WTC11 (cell line): ENCODE measurements around the gene ANKRD22. TPM values are rescaled to one million over a fixed set of nuclear protein-coding genes. Genes with fewer than 3 reads are reported as not detected.

Experiments used
- ATAC-seq: fragments of 200-7000 bp; cut with Tn5 transposase; 2 replicates; pipeline ENCODE4 v1.10.0; 2021; ENCODE audit warnings: mild to moderate bottlenecking, moderate library complexity
- CTCF ChIA-PET: fragments of 300-600 bp; sonication (Branson Sonifier 250); formaldehyde crosslinking; loops from one replicate; lab custom pipeline; 2021; ENCODE audit warnings: antibody characterized with exemption; lab: Charles Lee
- POLR2A ChIA-PET: fragments of 350-600 bp; sonication (Branson Sonifier 250); formaldehyde crosslinking; loops from one replicate; lab custom pipeline; 2021; ENCODE audit warnings: antibody characterized with exemption; lab: Charles Lee
- DNase-seq: peaks from one replicate; pipeline ENCODE4 v3.0.0; 2021; ENCODE audit warnings: low spot score
- H3K27ac Mint-ChIP-seq: 2 replicates; pipeline ENCODE4 v1.8.0; 2021; ENCODE audit warnings: mixed read lengths
- H3K27me3 Mint-ChIP-seq: 2 replicates; pipeline ENCODE4 v1.8.0; 2021; ENCODE audit warnings: low read depth, mild to moderate bottlenecking, moderate library complexity, mixed read lengths
- H3K36me3 Mint-ChIP-seq: 2 replicates; pipeline ENCODE4 v1.8.0; 2021; ENCODE audit warnings: mixed read lengths
- H3K4me1 Mint-ChIP-seq: 2 replicates; pipeline ENCODE4 v1.8.0; 2022; ENCODE audit warnings: mixed read lengths
- H3K4me3 Mint-ChIP-seq: 2 replicates; pipeline ENCODE4 v1.8.0; 2021; ENCODE audit warnings: mild to moderate bottlenecking, moderate library complexity, mixed read lengths
- H3K9me3 Mint-ChIP-seq: 2 replicates; pipeline ENCODE4 v1.8.0; 2021; ENCODE audit warnings: mixed read lengths
- ARID4B ChIP-seq: sonication (generic); formaldehyde crosslinking; IDR thresholded peaks from 2 replicates; pipeline ENCODE4 v1.8.0; 2023; ENCODE audit warnings: missing genetic modification reagents, mild to moderate bottlenecking, borderline replicate concordance
- ATF3 ChIP-seq: sonication (generic); formaldehyde crosslinking; conservative IDR thresholded peaks from 2 replicates; pipeline ENCODE4 v1.8.1; 2022; ENCODE audit warnings: mild to moderate bottlenecking, missing genetic modification reagents
- ATF6 ChIP-seq: sonication (generic); formaldehyde crosslinking; IDR thresholded peaks from 2 replicates; pipeline ENCODE4 v1.8.1; 2023; ENCODE audit warnings: mild to moderate bottlenecking, missing genetic modification reagents
- E2F1 ChIP-seq: sonication (generic); formaldehyde crosslinking; IDR thresholded peaks from 2 replicates; pipeline ENCODE4 v1.8.0; 2022; ENCODE audit warnings: mild to moderate bottlenecking, missing genetic modification reagents
- ESRRA ChIP-seq: sonication (generic); formaldehyde crosslinking; IDR thresholded peaks from 2 replicates; pipeline ENCODE4 v1.8.1; 2022; ENCODE audit warnings: mild to moderate bottlenecking, missing genetic modification reagents, borderline replicate concordance
- FOXJ3 ChIP-seq: sonication (generic); formaldehyde crosslinking; IDR thresholded peaks from 2 replicates; pipeline ENCODE4 v1.9.0; 2021; ENCODE audit warnings: missing genetic modification reagents, mild to moderate bottlenecking, borderline replicate concordance
- HMGA2 ChIP-seq: fragments of 250-450 bp; sonication (Bioruptor Pico); IDR thresholded peaks from 2 replicates; pipeline ENCODE4 v1.4.0; 2021; ENCODE audit warnings: mild to moderate bottlenecking, moderate library complexity
- IRF1 ChIP-seq: sonication (generic); formaldehyde crosslinking; IDR thresholded peaks from 2 replicates; pipeline ENCODE4 v1.8.0; 2023; ENCODE audit warnings: missing genetic modification reagents
- KAT7 ChIP-seq: sonication (generic); formaldehyde crosslinking; IDR thresholded peaks from 2 replicates; pipeline ENCODE4 v1.8.1; 2023; ENCODE audit warnings: missing genetic modification reagents, mild to moderate bottlenecking, borderline replicate concordance
- MYBL2 ChIP-seq: sonication (generic); formaldehyde crosslinking; IDR thresholded peaks from 2 replicates; pipeline ENCODE4 v1.8.1; 2023; ENCODE audit warnings: mild to moderate bottlenecking, moderate library complexity, missing genetic modification reagents
- NFE2L1 ChIP-seq: sonication (generic); formaldehyde crosslinking; IDR thresholded peaks from 2 replicates; pipeline ENCODE4 v1.8.1; 2023; ENCODE audit warnings: missing genetic modification reagents
- NR2C2 ChIP-seq: sonication (generic); formaldehyde crosslinking; IDR thresholded peaks from 2 replicates; pipeline ENCODE4 v1.8.0; 2022; ENCODE audit warnings: mild to moderate bottlenecking, missing genetic modification reagents
- SP1 ChIP-seq: sonication (generic); formaldehyde crosslinking; conservative IDR thresholded peaks from 2 replicates; pipeline ENCODE4 v1.8.1; 2022; ENCODE audit warnings: missing genetic modification reagents
- TCF7 ChIP-seq: sonication (generic); formaldehyde crosslinking; IDR thresholded peaks from 2 replicates; pipeline ENCODE4 v1.8.0; 2022; ENCODE audit warnings: mild to moderate bottlenecking, low read depth, missing genetic modification reagents, moderate library complexity
- TP53 ChIP-seq: sonication (generic); formaldehyde crosslinking; IDR thresholded peaks from 2 replicates; pipeline ENCODE4 v1.8.1; 2023; ENCODE audit warnings: mild to moderate bottlenecking, missing genetic modification reagents
- ZNF121 ChIP-seq: sonication (generic); formaldehyde crosslinking; IDR thresholded peaks from 2 replicates; pipeline ENCODE4 v1.8.0; 2023; ENCODE audit warnings: missing genetic modification reagents
- ZNF396 ChIP-seq: fragments of 250-450 bp; sonication (Bioruptor Pico); IDR thresholded peaks from 2 replicates; pipeline ENCODE4 v1.8.0; 2021; ENCODE audit warnings: mild to moderate bottlenecking, moderate library complexity, borderline replicate concordance
- ZNF416 ChIP-seq: fragments of 250-450 bp; sonication (Bioruptor Pico); IDR thresholded peaks from 2 replicates; pipeline ENCODE4 v1.9.0; 2021; ENCODE audit warnings: mild to moderate bottlenecking, inconsistent platforms
- ZNF423 ChIP-seq: fragments of 250-450 bp; sonication (Bioruptor Pico); IDR thresholded peaks from 2 replicates; pipeline ENCODE4 v2.1.2; 2022; ENCODE audit warnings: mild to moderate bottlenecking, moderate library complexity
- total RNA-seq: library from RNA; stranded (reverse); gene quantifications from 3 replicates; pipeline ENCODE4 v1.2.3, GENCODE V29; 2021

Gene ANKRD22
- total RNA-seq, 1 experiment from 2014 or later: not detected

- TF ChIP-seq ARID4B (CRISPR knock-in tag): no peak
- TF ChIP-seq E2F1: no peak
- no peak for TF ChIP-seq TP53 (CRISPR knock-in tag)
- TF ChIP-seq IRF1: no peak
- TF ChIP-seq NR2C2 (CRISPR knock-in tag): no peak
- TF ChIP-seq ATF3 (CRISPR knock-in tag): no peak
- no peak for TF ChIP-seq ATF6 (CRISPR knock-in tag)
- no peak for TF ChIP-seq SP1 (CRISPR knock-in tag)
Measured at GRCh38 chr10:88833723-88834122, 17.9 kb downstream of the ANKRD22 start (continued).

- H3K9me3 Mint-ChIP-seq: no peaks in the 10 kb centered on the region
- H3K4me3 Mint-ChIP-seq: no peak overlapping the region
- H3K27ac Mint-ChIP-seq: no peak overlapping the region
- no peaks in the 10 kb centered on the region for H3K36me3 Mint-ChIP-seq
- TF ChIP-seq NFE2L1 (CRISPR knock-in tag): no peak
- TF ChIP-seq ZNF423 (CRISPR knock-in tag): no peak
- no peak for TF ChIP-seq ESRRA (CRISPR knock-in tag)
- no peak for TF ChIP-seq MYBL2
- TF ChIP-seq, all 79 proteins: peak for 0
- Mint-ChIP-seq H3K27me3 (no peaks in the 10 kb centered on the region), H3K4me1 (no peaks in the 10 kb centered on the region)
- POLR2A ChIA-PET: no interaction called here
- no peak for DNase-seq
- CTCF ChIA-PET: no interaction called here
- no peak for ATAC-seq
Measured at GRCh38 chr10:88833156-88833555, 18.5 kb downstream of the ANKRD22 start.

- H3K4me3 Mint-ChIP-seq: no peak overlapping the region
- H3K27me3 Mint-ChIP-seq: no peaks in the 10 kb centered on the region
- DNase-seq: no peak
- no peaks in the 10 kb centered on the region for H3K9me3 Mint-ChIP-seq
- CTCF ChIA-PET: no interaction called here
- H3K36me3 Mint-ChIP-seq: no peaks in the 10 kb centered on the region
- no peaks in the 10 kb centered on the region for H3K4me1 Mint-ChIP-seq
- POLR2A ChIA-PET: no interaction called here
- ATAC-seq: no peak
- TF ChIP-seq ZNF416 (CRISPR knock-in tag) (no peak), ZNF396 (CRISPR knock-in tag) (no peak), TCF7 (no peak), HMGA2 (CRISPR knock-in tag) (no peak), KAT7 (CRISPR knock-in tag) (no peak), FOXJ3 (CRISPR knock-in tag) (no peak), ZNF121 (CRISPR knock-in tag) (no peak)
- no peak overlapping the region for H3K27ac Mint-ChIP-seq
Measured at GRCh38 chr10:88832376-88832775, 19.3 kb downstream of the ANKRD22 start.
